Astrocyte (in vitro differentiated cells and primary cell): ENCODE results near the gene CRYBA4. TPM values are rescaled to one million over a fixed set of nuclear protein-coding genes. Genes with fewer than 3 reads are reported as not detected.

Experiments used
- DNase-seq: peaks from one replicate; pipeline ENCODE4 v3.0.0-alpha.2; 2010; ENCODE audit warnings: low read depth
- FAIRE-seq: peaks from 2 replicates; lab custom pipeline; 2011; peaks lifted over from hg19 to GRCh38; lab: Jason Lieb, UNC
- H2AFZ ChIP-seq: 2 replicates; pipeline ENCODE4 v1.6.0; 2012; ENCODE audit warnings: low read depth, low read length, inconsistent platforms
- H3K27ac ChIP-seq: 2 replicates; pipeline ENCODE4 v1.5.1; 2011; ENCODE audit warnings: low read depth, low read length, inconsistent platforms
- H3K27me3 ChIP-seq: 2 replicates; pipeline ENCODE4 v1.6.0; 2011; ENCODE audit warnings: low read length, inconsistent platforms; ENCODE audit not compliant: insufficient read depth
- H3K36me3 ChIP-seq: 2 replicates; pipeline ENCODE4 v1.5.1; 2011; ENCODE audit warnings: low read length, inconsistent platforms; ENCODE audit not compliant: insufficient read depth
- H3K4me1 ChIP-seq: 2 replicates; pipeline ENCODE4 v1.5.1; 2011; ENCODE audit warnings: low read length, inconsistent platforms; ENCODE audit not compliant: insufficient read depth
- H3K4me2 ChIP-seq: 2 replicates; pipeline ENCODE4 v1.6.0; 2012; ENCODE audit warnings: low read length, inconsistent platforms
- H3K4me3 ChIP-seq: 2 replicates; pipeline ENCODE4 v1.5.1; 2011; ENCODE audit warnings: low read depth, mild to moderate bottlenecking, low read length, inconsistent platforms; ENCODE audit not compliant: insufficient read depth
- H3K79me2 ChIP-seq: 2 replicates; pipeline ENCODE4 v1.6.0; 2012; ENCODE audit warnings: mild to moderate bottlenecking, low read length, inconsistent platforms; ENCODE audit not compliant: insufficient read depth
- H3K9ac ChIP-seq: 2 replicates; pipeline ENCODE4 v1.6.0; 2012; ENCODE audit warnings: mild to moderate bottlenecking, low read length, inconsistent platforms
- H3K9me3 ChIP-seq: 2 replicates; pipeline ENCODE4 v1.5.1; 2012; ENCODE audit warnings: low read depth, mild to moderate bottlenecking, low read length, inconsistent platforms; ENCODE audit not compliant: insufficient read depth
- H4K20me1 ChIP-seq: 2 replicates; pipeline ENCODE4 v1.6.0; 2012; ENCODE audit warnings: low read length, inconsistent platforms; ENCODE audit not compliant: insufficient read depth
- H3K27ac Mint-ChIP-seq: one replicate; pipeline ENCODE4 v1.8.0; 2021; ENCODE audit warnings: mild to moderate bottlenecking, mixed read lengths; ENCODE audit not compliant: unreplicated experiment
- H3K27me3 Mint-ChIP-seq: one replicate; pipeline ENCODE4 v1.8.0; 2021; ENCODE audit warnings: low read depth, mixed read lengths; ENCODE audit not compliant: unreplicated experiment
- H3K36me3 Mint-ChIP-seq: one replicate; pipeline ENCODE4 v1.8.0; 2021; ENCODE audit warnings: low read depth, mixed read lengths; ENCODE audit not compliant: unreplicated experiment
- H3K4me1 Mint-ChIP-seq: one replicate; pipeline ENCODE4 v1.8.0; 2021; ENCODE audit warnings: low read depth, mixed read lengths; ENCODE audit not compliant: unreplicated experiment
- H3K4me3 Mint-ChIP-seq: one replicate; pipeline ENCODE4 v1.8.0; 2021; ENCODE audit warnings: mild to moderate bottlenecking, moderate library complexity, mixed read lengths; ENCODE audit not compliant: unreplicated experiment
- H3K9me3 Mint-ChIP-seq: one replicate; pipeline ENCODE4 v1.8.0; 2021; ENCODE audit warnings: mild to moderate bottlenecking, mixed read lengths; ENCODE audit not compliant: unreplicated experiment
- EZH2 ChIP-seq: IDR thresholded peaks from 2 replicates; pipeline ENCODE4 v1.6.1; 2012; ENCODE audit warnings: mild to moderate bottlenecking, low read length, inconsistent platforms; ENCODE audit not compliant: insufficient read depth
- total RNA-seq: library from RNA; stranded (reverse); gene quantifications from 2 replicates; pipeline ENCODE4 v1.2.1, GENCODE V29; 2021
- TF ChIP-seq, protein P1 (sequence below): IDR thresholded peaks from 2 replicates; pipeline ENCODE4 v1.5.1; 2011; ENCODE audit warnings: low read depth, mild to moderate bottlenecking, inconsistent platforms, low read length, moderate library complexity; ENCODE audit not compliant: insufficient read depth

The CRYBA4 gene
- total RNA-seq, 1 donor from 2014 or later, result 1.1 TPM

- Mint-ChIP-seq H3K4me1 (peaks cover 41% of the 10 kb centered on the region), H3K4me3 (no peak overlapping the region)
These were observed 55.5 kb downstream of the CRYBA4 start for GRCh38 chr22:26677217-26677616.

GRCh38 chr22:26679003-26679629 is 57.4 kb downstream of the CRYBA4 start:
- H3K4me1 Mint-ChIP-seq, result peaks cover 26% of the 10 kb centered on the region
- peak overlapping the region; percentile 60 for H3K27ac Mint-ChIP-seq
- no peaks in the 10 kb centered on the region for H3K27me3 Mint-ChIP-seq
- Histone ChIP-seq H3K4me3 (no peak overlapping the region), H3K9me3 (peaks cover 6% of the 10 kb centered on the region), H3K9ac (no peak overlapping the region), H3K36me3 (no peaks in the 10 kb centered on the region), H3K4me1 (peaks cover 13% of the 10 kb centered on the region), H3K27ac (no peak overlapping the region), H3K79me2 (peaks cover 20% of the 10 kb centered on the region), H3K4me2 (no peak overlapping the region), H3K27me3 (no peaks in the 10 kb centered on the region), H2AFZ (no peak overlapping the region), H4K20me1 (no peaks in the 10 kb centered on the region)
- peaks cover 16% of the 10 kb centered on the region for H3K36me3 Mint-ChIP-seq
- H3K9me3 Mint-ChIP-seq, result no peaks in the 10 kb centered on the region
- H3K4me3 Mint-ChIP-seq, result no peak overlapping the region
- DNase-seq (peak; percentile 48), FAIRE-seq (peak; percentile 85)
- TF ChIP-seq EZH2, result no peak
- TF ChIP-seq, protein P1, sequence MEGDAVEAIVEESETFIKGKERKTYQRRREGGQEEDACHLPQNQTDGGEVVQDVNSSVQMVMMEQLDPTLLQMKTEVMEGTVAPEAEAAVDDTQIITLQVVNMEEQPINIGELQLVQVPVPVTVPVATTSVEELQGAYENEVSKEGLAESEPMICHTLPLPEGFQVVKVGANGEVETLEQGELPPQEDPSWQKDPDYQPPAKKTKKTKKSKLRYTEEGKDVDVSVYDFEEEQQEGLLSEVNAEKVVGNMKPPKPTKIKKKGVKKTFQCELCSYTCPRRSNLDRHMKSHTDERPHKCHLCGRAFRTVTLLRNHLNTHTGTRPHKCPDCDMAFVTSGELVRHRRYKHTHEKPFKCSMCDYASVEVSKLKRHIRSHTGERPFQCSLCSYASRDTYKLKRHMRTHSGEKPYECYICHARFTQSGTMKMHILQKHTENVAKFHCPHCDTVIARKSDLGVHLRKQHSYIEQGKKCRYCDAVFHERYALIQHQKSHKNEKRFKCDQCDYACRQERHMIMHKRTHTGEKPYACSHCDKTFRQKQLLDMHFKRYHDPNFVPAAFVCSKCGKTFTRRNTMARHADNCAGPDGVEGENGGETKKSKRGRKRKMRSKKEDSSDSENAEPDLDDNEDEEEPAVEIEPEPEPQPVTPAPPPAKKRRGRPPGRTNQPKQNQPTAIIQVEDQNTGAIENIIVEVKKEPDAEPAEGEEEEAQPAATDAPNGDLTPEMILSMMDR, result peak; percentile 96

More at GRCh38 chr22:26677217-26677616, 55.5 kb downstream of the CRYBA4 start:
- peaks cover 24% of the 10 kb centered on the region for H3K4me1 ChIP-seq
- H3K27me3 ChIP-seq, result no peaks in the 10 kb centered on the region
- no peak for FAIRE-seq
- H3K27ac Mint-ChIP-seq, result no peak overlapping the region
- H3K27me3 Mint-ChIP-seq, result no peaks in the 10 kb centered on the region
- DNase-seq, result no peak
- no peaks in the 10 kb centered on the region for H4K20me1 ChIP-seq
- H3K27ac ChIP-seq, result no peak overlapping the region
- no peaks in the 10 kb centered on the region for H3K36me3 ChIP-seq
- no peak overlapping the region for H2AFZ ChIP-seq
- H3K4me2 ChIP-seq, result no peak overlapping the region
- H3K9me3 Mint-ChIP-seq, result no peaks in the 10 kb centered on the region
- H3K36me3 Mint-ChIP-seq, result peaks cover 13% of the 10 kb centered on the region
- H3K9ac ChIP-seq, result no peak overlapping the region
- peaks cover 29% of the 10 kb centered on the region for H3K79me2 ChIP-seq
- no peak for TF ChIP-seq EZH2
- TF ChIP-seq, protein P1, result no peak
- no peak overlapping the region for H3K4me3 ChIP-seq
- peaks cover 4% of the 10 kb centered on the region for H3K9me3 ChIP-seq

Other genes starting within 250 kb of the CRYBA4 start
- gene ASPHD2, start 192.7 kb upstream of the CRYBA4 start, total RNA-seq, result 11.7 and 13.0 TPM in 2 replicates
- 21.9 and 25.2 TPM in 2 replicates for gene HPS4, start 138.2 kb upstream of the CRYBA4 start, total RNA-seq
- 33.1 and 34.4 TPM in 2 replicates for gene SRRD, start 138.1 kb upstream of the CRYBA4 start, total RNA-seq
- 36.1 and 36.9 TPM in 2 replicates for gene TFIP11, start 109.5 kb upstream of the CRYBA4 start, total RNA-seq
- 55.7 and 72.5 TPM in 2 replicates for gene TPST2, start 31.8 kb upstream of the CRYBA4 start, total RNA-seq
- gene CRYBB1, start 3.9 kb upstream of the CRYBA4 start, total RNA-seq, result not detected in 2 replicates
- gene MIAT, start 35.6 kb downstream of the CRYBA4 start, total RNA-seq, result 22.8 and 32.1 TPM in 2 replicates